HepG2 (cell line): ENCODE results near the gene ARHGAP11B.

Experiments used
- ELF4 ChIP-seq: sonication (generic); formaldehyde crosslinking; IDR thresholded peaks from 2 replicates; pipeline ENCODE4 v1.5.0; 2020; ENCODE audit warnings: missing genetic modification reagents, mild to moderate bottlenecking, moderate library complexity, borderline replicate concordance
- KDM1A ChIP-seq: IDR thresholded peaks from 2 replicates; pipeline ENCODE4 v1.6.1; 2016; ENCODE audit warnings: missing compliant biosample characterization
- MIER3 ChIP-seq: IDR thresholded peaks from 2 replicates; pipeline ENCODE4 v1.6.1; 2016; ENCODE audit warnings: missing compliant biosample characterization, borderline replicate concordance
- MXD4 ChIP-seq: IDR thresholded peaks from 2 replicates; pipeline ENCODE4 v1.6.1; 2016; ENCODE audit warnings: mild to moderate bottlenecking, missing biosample characterization, missing genetic modification reagents
- POLR2A ChIP-seq, 2 experiments: IDR thresholded peaks; 2 replicates each; pipeline ENCODE4 v1.6.1; 2011; ENCODE audit warnings: low read depth in 2 of 2, low read length in 2 of 2, mild to moderate bottlenecking in 1 of 2, moderate library complexity in 1 of 2; ENCODE audit not compliant: insufficient read depth in 1 of 2
- ZNF33A ChIP-seq: sonication (generic); formaldehyde crosslinking; IDR thresholded peaks from 2 replicates; pipeline ENCODE4 v1.5.1; 2020; ENCODE audit warnings: missing genetic modification reagents, mild to moderate bottlenecking, moderate library complexity, borderline replicate concordance
- ZSCAN22 ChIP-seq: sonication (generic); formaldehyde crosslinking; IDR thresholded peaks from 2 replicates; pipeline ENCODE4 v1.4.0; 2020; ENCODE audit warnings: mild to moderate bottlenecking, missing genetic modification reagents
- TF ChIP-seq, protein P1 (sequence below): sonication (generic); formaldehyde crosslinking; IDR thresholded peaks from 2 replicates; pipeline ENCODE4 v1.5.1; 2020; ENCODE audit warnings: mild to moderate bottlenecking, missing genetic modification reagents, moderate library complexity
- TF ChIP-seq, protein P2 (sequence below): sonication (generic); formaldehyde crosslinking; IDR thresholded peaks from 2 replicates; pipeline ENCODE4 v1.5.0; 2020; ENCODE audit warnings: missing genetic modification reagents
- TF ChIP-seq, protein P3 (sequence below): sonication (generic); formaldehyde crosslinking; IDR thresholded peaks from 2 replicates; pipeline ENCODE4 v1.4.0; 2020; ENCODE audit warnings: mild to moderate bottlenecking, missing genetic modification reagents
- TF ChIP-seq, protein P4 (sequence below): sonication (generic); formaldehyde crosslinking; conservative IDR thresholded peaks from 2 replicates; pipeline ENCODE4 v1.4.0; 2020; ENCODE audit warnings: missing genetic modification reagents
- TF ChIP-seq, protein P5 (sequence below): IDR thresholded peaks from 2 replicates; pipeline ENCODE4 v1.6.1; 2012; ENCODE audit warnings: inconsistent platforms
- TF ChIP-seq, protein P6 (sequence below): sonication (generic); formaldehyde crosslinking; IDR thresholded peaks from 2 replicates; pipeline ENCODE4 v1.4.0; 2020; ENCODE audit warnings: low read depth, missing genetic modification reagents

DNA sequence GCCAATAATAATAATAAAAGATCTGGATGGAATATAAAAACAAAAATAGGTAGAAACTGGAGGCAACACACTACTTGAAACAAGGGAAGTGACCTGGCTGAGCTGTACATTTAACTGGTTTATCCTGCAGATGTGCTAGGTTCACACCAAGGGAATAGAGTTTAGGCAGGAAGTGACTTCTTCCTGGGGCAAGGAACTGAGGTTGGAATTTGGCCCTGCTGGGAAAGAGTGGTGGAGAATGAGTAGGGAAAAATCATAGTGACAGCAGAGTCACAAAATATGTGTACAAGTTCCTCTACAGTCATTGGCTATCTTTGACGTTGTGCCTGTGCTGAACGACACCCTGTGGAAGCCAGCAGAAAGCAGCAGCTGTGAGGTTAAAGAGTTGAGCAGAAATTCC, 44.1 kb downstream of the ARHGAP11B start:
- TF ChIP-seq MIER3 = no peak
- TF ChIP-seq, protein P1, sequence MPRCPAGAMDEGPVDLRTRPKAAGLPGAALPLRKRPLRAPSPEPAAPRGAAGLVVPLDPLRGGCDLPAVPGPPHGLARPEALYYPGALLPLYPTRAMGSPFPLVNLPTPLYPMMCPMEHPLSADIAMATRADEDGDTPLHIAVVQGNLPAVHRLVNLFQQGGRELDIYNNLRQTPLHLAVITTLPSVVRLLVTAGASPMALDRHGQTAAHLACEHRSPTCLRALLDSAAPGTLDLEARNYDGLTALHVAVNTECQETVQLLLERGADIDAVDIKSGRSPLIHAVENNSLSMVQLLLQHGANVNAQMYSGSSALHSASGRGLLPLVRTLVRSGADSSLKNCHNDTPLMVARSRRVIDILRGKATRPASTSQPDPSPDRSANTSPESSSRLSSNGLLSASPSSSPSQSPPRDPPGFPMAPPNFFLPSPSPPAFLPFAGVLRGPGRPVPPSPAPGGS (CRISPR knock-in tag) = no peak
- TF ChIP-seq, protein P2, sequence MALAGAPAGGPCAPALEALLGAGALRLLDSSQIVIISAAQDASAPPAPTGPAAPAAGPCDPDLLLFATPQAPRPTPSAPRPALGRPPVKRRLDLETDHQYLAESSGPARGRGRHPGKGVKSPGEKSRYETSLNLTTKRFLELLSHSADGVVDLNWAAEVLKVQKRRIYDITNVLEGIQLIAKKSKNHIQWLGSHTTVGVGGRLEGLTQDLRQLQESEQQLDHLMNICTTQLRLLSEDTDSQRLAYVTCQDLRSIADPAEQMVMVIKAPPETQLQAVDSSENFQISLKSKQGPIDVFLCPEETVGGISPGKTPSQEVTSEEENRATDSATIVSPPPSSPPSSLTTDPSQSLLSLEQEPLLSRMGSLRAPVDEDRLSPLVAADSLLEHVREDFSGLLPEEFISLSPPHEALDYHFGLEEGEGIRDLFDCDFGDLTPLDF = no peak
- TF ChIP-seq, protein P3, sequence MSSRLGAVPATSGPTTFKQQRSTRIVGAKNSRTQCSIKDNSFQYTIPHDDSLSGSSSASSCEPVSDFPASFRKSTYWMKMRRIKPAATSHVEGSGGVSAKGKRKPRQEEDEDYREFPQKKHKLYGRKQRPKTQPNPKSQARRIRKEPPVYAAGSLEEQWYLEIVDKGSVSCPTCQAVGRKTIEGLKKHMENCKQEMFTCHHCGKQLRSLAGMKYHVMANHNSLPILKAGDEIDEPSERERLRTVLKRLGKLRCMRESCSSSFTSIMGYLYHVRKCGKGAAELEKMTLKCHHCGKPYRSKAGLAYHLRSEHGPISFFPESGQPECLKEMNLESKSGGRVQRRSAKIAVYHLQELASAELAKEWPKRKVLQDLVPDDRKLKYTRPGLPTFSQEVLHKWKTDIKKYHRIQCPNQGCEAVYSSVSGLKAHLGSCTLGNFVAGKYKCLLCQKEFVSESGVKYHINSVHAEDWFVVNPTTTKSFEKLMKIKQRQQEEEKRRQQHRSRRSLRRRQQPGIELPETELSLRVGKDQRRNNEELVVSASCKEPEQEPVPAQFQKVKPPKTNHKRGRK (CRISPR knock-in tag) = no peak
- no peak for TF ChIP-seq ZNF33A (CRISPR knock-in tag)
- TF ChIP-seq, protein P4, sequence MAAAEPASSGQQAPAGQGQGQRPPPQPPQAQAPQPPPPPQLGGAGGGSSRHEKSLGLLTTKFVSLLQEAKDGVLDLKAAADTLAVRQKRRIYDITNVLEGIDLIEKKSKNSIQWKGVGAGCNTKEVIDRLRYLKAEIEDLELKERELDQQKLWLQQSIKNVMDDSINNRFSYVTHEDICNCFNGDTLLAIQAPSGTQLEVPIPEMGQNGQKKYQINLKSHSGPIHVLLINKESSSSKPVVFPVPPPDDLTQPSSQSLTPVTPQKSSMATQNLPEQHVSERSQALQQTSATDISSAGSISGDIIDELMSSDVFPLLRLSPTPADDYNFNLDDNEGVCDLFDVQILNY (CRISPR knock-in tag) = no peak
- no peak for TF ChIP-seq ZSCAN22 (CRISPR knock-in tag)
- TF ChIP-seq POLR2A (IDR thresholded peaks at IDR 0.05; ENCODE audit: insufficient read depth in 1 of 2, low read depth in 2 of 2, low read length in 2 of 2) = no peak
- no peak for TF ChIP-seq KDM1A (CRISPR knock-in tag)
- TF ChIP-seq, protein P5, sequence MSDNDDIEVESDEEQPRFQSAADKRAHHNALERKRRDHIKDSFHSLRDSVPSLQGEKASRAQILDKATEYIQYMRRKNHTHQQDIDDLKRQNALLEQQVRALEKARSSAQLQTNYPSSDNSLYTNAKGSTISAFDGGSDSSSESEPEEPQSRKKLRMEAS = no peak
- TF ChIP-seq, protein P6, sequence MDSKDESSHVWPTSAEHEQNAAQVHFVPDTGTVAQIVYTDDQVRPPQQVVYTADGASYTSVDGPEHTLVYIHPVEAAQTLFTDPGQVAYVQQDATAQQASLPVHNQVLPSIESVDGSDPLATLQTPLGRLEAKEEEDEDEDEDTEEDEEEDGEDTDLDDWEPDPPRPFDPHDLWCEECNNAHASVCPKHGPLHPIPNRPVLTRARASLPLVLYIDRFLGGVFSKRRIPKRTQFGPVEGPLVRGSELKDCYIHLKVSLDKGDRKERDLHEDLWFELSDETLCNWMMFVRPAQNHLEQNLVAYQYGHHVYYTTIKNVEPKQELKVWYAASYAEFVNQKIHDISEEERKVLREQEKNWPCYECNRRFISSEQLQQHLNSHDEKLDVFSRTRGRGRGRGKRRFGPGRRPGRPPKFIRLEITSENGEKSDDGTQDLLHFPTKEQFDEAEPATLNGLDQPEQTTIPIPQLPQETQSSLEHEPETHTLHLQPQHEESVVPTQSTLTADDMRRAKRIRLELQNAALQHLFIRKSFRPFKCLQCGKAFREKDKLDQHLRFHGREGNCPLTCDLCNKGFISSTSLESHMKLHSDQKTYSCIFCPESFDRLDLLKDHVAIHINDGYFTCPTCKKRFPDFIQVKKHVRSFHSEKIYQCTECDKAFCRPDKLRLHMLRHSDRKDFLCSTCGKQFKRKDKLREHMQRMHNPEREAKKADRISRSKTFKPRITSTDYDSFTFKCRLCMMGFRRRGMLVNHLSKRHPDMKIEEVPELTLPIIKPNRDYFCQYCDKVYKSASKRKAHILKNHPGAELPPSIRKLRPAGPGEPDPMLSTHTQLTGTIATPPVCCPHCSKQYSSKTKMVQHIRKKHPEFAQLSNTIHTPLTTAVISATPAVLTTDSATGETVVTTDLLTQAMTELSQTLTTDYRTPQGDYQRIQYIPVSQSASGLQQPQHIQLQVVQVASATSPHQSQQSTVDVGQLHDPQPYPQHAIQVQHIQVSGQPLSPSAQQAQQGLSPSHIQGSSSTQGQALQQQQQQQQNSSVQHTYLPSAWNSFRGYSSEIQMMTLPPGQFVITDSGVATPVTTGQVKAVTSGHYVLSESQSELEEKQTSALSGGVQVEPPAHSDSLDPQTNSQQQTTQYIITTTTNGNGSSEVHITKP (CRISPR knock-in tag) = no peak
- no peak for TF ChIP-seq ELF4 (CRISPR knock-in tag)
- no peak for TF ChIP-seq MXD4 (CRISPR knock-in tag)
